Inflammatory macrophage (primary cell): ENCODE results near the gene LAMA3.
"Not testable (repeated sequence)": the region's sequence is repeated elsewhere in the genome, so short reads cannot be mapped to it uniquely, and the experiment has no call there.

Source experiments
- DNase-seq, 2 donors: peaks; one replicate each; pipeline ENCODE4 v3.0.0-alpha.2; 2020 to 2022

LAMA3 gene

GRCh38 chr18:23710068-23710527, 20.8 kb downstream of the LAMA3 start:
- no peak for DNase-seq

- no peak for DNase-seq
Observed at GRCh38 chr18:23710946-23711345, 21.7 kb downstream of the LAMA3 start.

DNA sequence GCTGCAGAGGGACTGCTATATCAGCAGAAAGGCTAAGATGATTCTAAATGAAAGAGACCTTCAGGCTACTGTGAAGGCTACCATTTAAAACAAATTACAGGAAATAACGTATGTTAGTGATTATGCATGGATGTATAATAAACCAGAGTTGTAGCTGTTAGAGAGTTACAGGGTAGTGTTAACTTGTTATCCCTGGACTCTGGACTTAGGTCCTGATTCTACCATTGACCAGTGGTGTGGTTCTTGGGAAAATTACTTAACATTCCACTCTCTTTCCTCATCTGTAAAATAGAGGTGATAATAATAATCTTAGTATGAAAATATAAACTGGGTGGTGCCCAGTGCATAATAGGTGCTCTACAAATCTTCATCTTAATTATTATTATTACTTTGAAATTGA, 22.2 kb downstream of the LAMA3 start:
- no peak for DNase-seq

- DNase-seq, result no peak
Observed at GRCh38 chr18:23712445-23712844, 23.2 kb downstream of the LAMA3 start.

GRCh38 chr18:23714576-23714975, 25.3 kb downstream of the LAMA3 start:
- DNase-seq, result no peak

GRCh38 chr18:23716079-23716478, 26.8 kb downstream of the LAMA3 start:
- DNase-seq, result peak in 1 of 2 donors; percentile 36

- DNase-seq, result peak in 1 of 2 donors; percentile 56
Observed at GRCh38 chr18:23716516-23716915, 27.3 kb downstream of the LAMA3 start.

- DNase-seq, result no peak
Observed at GRCh38 chr18:23716966-23717365, 27.7 kb downstream of the LAMA3 start.

GRCh38 chr18:23718243-23718720, 29.0 kb downstream of the LAMA3 start:
- DNase-seq, result no peak

DNA sequence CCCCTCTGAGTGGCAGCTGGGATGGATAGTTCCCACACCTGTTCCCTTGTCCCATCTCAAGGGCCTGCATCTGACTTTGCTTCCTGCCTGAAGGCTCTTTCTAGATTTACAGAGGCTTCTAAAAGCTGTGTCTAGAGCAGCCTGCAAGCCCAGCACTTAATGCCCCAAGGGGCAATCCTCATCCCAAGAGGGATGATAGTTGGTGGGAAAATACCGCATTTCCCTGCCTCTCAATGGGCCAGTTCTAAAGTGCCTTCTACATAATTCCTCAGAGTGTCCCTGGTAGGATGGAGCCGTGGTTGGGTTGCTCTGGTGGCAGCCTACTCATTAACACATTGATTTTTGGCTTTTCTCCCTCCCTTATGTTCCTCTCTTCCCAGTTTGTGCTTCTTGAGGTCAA, 29.5 kb downstream of the LAMA3 start:
- no peak for DNase-seq

- DNase-seq, result no peak
Observed at GRCh38 chr18:23719634-23720201, 30.5 kb downstream of the LAMA3 start.

GRCh38 chr18:23721696-23722480, 32.6 kb downstream of the LAMA3 start:
- DNase-seq, result no peak

DNA sequence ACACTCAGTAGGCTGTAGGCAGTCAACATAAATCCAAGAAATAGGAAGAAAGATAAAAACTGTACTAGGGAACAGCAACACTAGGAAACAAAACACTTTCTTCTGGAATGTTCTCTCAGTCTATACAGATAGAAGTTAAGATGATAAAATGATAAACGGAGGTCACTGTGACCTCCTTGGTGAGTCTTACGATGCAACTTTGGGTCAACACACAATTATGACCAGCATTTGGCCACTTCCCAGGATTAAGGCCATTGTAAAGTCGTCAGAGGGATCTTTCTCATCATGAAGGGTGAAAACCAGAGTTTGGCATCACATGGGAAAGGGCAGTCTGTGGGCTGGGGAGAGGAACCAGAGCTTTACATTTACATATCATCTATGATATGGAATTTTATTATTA, 33.4 kb downstream of the LAMA3 start:
- DNase-seq, result no peak

DNA sequence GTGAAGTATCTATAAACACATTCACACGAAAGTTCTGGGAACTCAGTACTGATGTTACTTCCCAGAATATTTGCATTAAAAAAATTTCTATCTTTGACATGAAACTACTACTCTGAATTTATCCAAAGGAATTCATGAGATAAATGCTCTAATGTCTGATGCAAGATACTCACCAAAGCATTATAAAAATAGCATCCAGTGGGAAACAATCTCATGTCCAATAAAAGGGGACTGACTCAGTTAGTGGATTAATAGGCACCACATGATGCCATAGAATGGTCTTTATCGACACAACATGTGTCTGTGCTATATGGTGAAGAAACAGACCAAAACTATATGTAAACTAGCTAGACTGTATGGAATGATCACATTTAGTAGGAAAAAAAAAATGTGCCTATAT, 33.9 kb downstream of the LAMA3 start:
- no peak for DNase-seq

DNA sequence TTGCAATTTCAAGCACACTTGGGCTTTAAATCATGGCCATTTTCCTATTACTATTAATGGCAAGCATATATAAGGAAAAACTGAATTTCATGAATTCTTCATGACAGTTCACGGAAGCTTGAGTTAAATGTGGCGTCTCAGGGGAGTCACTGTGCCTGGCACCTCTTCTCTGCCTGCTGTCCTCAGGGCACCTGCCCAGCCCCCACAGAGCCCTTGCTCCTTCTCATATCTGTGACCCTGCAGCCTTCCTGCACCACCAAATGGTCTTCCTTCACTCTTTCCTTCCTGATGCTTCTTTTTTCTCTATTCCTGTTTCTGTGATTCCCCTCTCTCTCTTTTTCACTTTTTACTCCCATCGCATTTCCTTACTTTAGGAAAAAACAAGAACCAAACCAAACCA, 35.4 kb downstream of the LAMA3 start:
- no peak for DNase-seq

DNA sequence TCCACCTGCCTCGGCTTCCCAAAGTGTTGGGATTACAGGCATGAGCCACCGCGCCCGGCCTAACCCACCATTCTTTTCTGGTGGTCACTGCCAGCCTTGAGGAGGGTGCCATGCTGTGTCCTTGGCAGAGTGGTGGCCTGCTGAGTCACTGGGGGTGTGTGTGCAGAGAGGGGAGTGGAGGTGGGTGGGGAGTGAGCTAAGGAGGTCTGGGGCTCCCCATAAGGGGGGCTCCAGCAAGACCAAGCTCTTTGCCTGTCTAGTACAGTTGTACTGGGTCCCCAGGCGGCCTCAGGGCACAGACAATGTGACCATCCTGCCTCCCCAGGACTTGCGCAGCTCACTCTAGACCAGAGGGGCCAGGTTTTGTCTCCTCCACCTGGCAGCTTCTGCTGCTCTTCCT, 36.1 kb downstream of the LAMA3 start:
- no peak for DNase-seq

GRCh38 chr18:23725827-23726661, 36.8 kb downstream of the LAMA3 start:
- DNase-seq, result no peak

DNA sequence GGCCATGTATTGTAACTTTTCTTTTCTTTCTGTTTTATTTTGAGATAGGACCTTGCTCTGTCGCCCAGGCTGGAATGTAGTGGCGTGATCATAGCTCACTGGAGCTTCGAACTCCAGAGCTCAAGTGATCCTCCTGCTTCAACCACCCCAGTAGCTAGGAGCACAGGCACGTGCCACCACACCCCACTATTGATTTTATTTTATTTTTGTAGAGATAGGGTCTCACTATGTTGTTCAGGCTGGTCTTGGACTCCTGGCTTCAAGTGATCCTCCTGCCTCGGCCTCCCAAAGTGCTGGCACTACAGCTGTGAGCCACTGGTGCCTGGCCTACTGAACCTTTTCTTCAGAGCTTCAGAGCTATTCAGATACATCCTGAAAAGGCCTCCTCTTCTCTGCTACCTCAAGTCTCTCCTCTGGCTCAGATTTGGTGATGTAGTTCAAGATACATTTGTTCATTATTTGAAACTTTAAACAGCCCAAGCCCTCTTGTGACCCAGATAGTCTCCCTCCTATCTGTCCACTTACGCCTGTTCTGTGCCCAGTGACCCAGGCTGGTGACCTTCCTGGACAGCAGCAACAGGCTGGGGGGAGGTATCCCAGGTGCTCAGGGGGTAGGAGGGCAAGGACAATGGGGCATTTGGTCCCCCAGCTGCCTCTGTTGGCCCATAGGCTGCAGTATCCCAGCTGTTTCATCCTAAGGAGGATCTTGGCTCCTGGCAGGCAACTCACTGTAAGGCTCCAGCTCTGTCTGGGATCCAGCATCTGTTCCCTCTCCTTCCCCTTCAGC, 38.6 kb downstream of the LAMA3 start:
- no peak for DNase-seq

DNA sequence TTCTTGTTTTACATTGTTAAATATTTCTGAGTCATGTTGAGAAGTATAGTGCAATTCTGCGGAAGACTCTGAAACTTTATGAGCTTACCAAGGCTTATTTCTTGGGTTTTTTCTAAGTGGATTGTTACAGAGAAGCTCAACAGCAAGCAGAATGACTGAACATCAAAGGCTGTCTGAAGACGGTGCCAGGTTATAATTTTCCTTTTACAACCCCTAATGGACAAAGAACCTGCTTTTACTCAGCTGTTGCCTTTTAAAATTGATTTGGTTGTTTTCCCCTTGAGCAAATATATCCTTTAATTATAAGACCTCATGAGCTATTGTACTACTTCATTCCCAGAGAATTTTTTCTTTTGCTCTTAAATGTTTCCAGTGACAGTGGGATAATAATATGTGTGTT, 41.6 kb downstream of the LAMA3 start:
- no peak for DNase-seq

DNA sequence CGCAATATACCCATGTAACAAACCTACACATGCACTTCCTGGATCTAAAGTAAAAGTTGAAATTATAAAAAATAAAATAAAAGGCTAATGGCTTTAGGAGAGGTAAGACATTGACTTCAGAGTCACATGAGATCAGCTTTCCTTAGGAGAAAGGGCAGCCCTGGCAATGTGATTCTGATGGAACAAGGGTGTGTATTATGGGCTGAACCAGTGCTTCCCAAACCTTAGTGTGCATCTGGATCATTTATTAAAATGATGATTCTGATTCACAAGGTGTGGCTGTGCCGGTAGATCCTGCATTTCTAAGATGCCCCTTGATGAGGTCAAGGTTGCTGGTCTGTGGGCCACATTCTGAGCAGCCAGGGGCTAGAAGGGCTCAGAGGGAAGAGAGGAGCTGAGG, 42.6 kb downstream of the LAMA3 start:
- DNase-seq, result no peak

- DNase-seq, result no peak
Observed at GRCh38 chr18:23732439-23732838, 43.2 kb downstream of the LAMA3 start.

- not testable (repeated sequence) for DNase-seq
Observed at GRCh38 chr18:23733265-23733664, 44.0 kb downstream of the LAMA3 start.

GRCh38 chr18:23733895-23734294, 44.6 kb downstream of the LAMA3 start:
- no peak for DNase-seq
